Measurements from ENCODE around the gene STAC.
"Not testable (repeated sequence)": the region's sequence is repeated elsewhere in the genome, so short reads cannot be mapped to it uniquely, and the experiment has no call there.

The STAC gene

DNA sequence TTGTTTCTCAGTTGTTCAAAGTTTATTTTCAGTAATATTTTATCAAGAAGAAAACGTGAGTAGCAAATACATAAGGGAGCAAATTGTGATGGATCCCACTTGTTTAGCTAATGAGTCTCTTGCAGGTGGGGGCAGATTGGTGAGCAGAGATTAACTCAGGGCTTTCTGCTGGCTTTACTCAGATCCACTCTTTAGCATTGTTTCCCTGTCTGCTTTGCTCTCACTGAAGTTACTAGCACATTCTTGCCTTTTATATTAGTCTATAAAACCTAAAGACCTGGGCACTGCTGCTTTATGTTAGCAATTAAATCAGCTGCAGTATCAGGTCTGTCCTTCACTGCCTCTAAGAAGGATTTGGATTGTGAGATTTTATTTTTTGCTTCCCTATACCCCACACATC, 71.5 kb downstream of the STAC start:
- DNase-seq (ENCODE audit: low read depth): no peak
- H3K4me3 ChIP-seq (ENCODE audit: low read length): no peak overlapping the region
- TF ChIP-seq, protein P1, sequence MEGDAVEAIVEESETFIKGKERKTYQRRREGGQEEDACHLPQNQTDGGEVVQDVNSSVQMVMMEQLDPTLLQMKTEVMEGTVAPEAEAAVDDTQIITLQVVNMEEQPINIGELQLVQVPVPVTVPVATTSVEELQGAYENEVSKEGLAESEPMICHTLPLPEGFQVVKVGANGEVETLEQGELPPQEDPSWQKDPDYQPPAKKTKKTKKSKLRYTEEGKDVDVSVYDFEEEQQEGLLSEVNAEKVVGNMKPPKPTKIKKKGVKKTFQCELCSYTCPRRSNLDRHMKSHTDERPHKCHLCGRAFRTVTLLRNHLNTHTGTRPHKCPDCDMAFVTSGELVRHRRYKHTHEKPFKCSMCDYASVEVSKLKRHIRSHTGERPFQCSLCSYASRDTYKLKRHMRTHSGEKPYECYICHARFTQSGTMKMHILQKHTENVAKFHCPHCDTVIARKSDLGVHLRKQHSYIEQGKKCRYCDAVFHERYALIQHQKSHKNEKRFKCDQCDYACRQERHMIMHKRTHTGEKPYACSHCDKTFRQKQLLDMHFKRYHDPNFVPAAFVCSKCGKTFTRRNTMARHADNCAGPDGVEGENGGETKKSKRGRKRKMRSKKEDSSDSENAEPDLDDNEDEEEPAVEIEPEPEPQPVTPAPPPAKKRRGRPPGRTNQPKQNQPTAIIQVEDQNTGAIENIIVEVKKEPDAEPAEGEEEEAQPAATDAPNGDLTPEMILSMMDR (conservative IDR thresholded peaks at IDR 0.05; ENCODE audit: low read depth, low read length): no peak

DNA sequence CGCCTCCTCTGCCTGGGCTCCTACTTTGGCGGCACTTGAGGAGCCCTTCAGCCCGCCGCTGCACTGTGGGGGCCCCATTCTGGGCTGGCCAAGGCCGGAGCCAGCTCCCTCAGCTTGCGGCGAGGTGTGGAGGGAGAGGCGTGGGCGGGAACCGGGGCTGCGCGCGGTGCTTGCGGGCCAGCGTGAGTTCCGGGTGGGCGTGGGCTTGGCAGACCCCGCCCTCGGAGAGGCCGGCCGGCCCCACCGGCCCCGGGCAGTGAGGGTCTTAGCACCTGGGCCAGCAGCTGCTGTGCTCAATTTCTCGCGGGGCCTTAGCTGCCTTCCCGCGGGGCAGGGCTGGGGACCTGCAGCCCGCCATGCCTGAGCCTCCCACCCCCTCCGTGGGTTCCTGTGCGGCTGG, 72.9 kb downstream of the STAC start:
- DNase-seq (ENCODE audit: low read depth); H3K4me3 ChIP-seq (ENCODE audit: low read length): not testable (repeated sequence)

DNA sequence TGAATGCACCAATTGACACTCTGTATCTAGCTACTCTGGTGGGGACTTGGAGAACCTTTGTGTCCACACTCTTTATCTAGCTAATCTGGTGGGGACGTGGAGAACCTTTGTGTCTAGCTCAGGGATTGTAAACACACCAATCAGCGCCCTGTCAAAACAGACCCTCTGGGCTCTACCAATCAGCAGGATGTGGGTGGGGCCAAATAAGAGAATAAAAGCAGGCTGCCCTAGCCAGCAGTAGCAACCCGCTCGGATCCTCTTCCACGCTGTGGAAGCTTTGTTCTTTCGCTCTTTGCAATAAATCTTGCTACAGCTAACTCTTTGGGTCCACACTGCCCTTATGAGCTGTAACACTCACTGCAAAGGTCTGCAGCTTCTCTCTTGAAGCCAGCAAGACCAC, 73.6 kb downstream of the STAC start:
- DNase-seq (ENCODE audit: low read depth); H3K4me3 ChIP-seq (ENCODE audit: low read length): not testable (repeated sequence)

DNA sequence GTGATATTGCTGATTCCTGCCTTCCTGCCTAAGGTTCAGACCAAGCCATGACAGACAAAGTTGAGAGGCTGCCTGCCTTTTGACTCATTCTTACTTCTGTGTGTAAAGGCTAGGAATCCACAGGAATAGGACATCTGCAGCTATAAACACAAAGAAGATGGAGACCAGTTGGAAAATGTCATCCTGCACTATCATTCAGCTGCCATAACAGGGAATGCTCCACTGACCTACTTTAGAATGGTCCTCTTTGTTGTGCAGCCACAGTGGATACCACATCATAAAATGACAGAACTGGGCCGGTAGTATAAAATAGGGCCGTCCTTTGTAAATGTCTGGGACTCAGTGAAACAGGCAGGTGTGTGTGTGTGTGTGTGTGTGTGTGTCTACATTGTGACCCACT, 75.1 kb downstream of the STAC start:
- H3K4me3 ChIP-seq (ENCODE audit: low read length): no peak overlapping the region
- TF ChIP-seq, protein P1 (conservative IDR thresholded peaks at IDR 0.05; ENCODE audit: low read depth, low read length): no peak
- no peak for DNase-seq (ENCODE audit: low read depth)

DNA sequence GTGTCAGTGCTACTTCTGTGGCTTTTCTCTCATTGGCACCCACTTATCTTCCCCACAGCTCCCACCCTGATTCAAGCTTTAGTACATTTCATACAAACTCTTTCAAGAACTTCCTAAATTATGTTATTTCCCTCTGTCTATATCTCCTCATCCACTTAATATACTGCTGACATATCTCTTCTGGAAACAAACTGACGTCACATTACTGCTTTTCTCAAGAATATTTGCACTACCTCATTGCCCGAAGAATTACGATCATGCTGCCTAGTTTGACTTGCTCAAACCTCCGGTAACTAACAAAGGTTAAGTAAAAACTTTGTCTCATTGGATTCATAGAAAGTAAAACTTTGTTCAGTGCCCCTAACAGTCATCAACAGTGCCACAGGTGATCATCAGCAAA, 76.5 kb downstream of the STAC start:
- TF ChIP-seq, protein P1 (conservative IDR thresholded peaks at IDR 0.05; ENCODE audit: low read depth, low read length): no peak
- DNase-seq (ENCODE audit: low read depth): no peak
- H3K4me3 ChIP-seq (ENCODE audit: low read length): no peak overlapping the region

DNA sequence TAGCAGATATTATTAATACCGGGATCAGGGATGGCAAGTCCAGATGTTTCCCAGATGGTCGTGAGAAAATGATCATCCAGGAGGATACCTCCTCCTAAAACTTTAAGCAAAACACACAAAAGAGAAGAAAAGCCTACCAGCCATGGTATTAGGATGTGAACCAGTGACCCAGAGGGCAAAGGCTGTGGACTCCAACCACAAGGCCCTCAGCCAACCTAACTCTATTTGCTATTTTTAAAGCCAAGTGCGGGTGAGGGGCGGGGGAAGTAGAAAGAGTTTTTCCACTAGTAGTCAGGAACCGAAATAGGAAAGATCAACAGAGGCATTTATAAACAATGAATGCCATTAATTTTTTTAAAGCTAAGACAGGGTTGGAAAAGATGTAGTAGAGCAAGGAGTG, 77.4 kb downstream of the STAC start:
- no peak for DNase-seq (ENCODE audit: low read depth)
- no peak overlapping the region for H3K4me3 ChIP-seq (ENCODE audit: low read length)
- TF ChIP-seq, protein P1 (conservative IDR thresholded peaks at IDR 0.05; ENCODE audit: low read depth, low read length): no peak

DNA sequence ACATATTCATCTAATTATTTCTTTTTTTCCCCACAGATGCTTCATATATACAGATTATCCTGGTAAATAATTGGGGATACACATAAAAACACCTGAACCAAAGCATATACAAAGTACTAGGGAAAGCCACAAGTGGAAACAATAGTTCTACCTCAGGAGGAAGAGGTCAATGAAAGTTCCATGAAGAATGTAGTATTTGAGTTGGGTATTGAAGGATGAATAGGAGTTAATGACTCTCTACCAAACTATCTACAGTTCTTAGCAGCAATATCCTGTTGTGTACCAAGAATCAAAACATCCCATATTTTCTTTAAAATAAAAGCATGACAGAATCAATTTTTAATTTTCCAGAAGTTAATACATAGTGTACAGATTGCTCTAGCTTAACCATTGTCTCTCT, 78.9 kb downstream of the STAC start:
- TF ChIP-seq, protein P1 (conservative IDR thresholded peaks at IDR 0.05; ENCODE audit: low read depth, low read length): no peak
- DNase-seq (ENCODE audit: low read depth): no peak
- H3K4me3 ChIP-seq (ENCODE audit: low read length): no peak overlapping the region

DNA sequence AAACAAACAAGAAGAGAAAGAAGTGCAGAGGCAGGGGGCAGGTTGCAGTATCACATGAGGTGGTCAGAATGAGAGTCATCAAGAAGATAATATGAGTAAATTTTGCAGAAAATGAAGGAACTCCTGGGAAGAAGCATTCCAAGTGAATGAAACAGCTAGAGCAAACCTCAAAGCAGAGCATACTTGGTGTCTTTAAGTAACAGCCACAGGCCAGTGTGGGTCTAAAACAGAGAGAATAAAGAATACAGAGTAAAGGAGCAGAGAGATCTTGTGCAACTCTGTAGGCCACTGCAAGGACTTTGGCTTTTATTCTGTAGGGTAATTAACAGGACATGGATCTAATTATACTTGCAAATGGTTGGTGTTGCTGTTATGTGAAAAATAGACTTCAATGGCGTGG, 81.3 kb downstream of the STAC start:
- DNase-seq (ENCODE audit: low read depth): no peak
- no peak overlapping the region for H3K4me3 ChIP-seq (ENCODE audit: low read length)
- TF ChIP-seq, protein P1 (conservative IDR thresholded peaks at IDR 0.05; ENCODE audit: low read depth, low read length): no peak

DNA sequence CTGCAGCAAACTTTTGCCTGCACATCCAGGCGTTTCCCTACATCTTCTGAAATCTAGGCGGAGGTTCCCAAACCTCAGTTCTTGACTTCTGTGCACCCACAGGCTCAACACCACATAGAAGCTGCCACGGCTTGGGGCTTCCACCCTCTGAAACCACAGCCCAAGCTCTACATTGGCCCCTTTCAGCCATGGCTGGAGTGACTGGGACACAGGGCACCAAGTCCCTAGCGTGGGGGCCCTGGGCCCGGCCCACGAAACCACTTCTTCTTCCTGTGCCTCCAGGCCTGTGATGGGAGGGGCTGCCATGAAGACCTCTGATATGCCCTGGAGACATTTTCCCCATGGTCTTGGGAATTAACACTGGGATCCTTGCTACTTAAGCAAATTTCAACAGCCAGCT, 91.7 kb downstream of the STAC start:
- DNase-seq (ENCODE audit: low read depth): not testable (repeated sequence)

More for the DNA sequence above, 91.7 kb downstream of the STAC start:
- H3K4me3 ChIP-seq (ENCODE audit: low read length): not testable (repeated sequence)

Measured in retinal pigment epithelial cell (primary cell).